ENCODE measurements around the gene C1D.

C1D gene

GRCh38 chr2:68062680-68063387 is at the start of gene C1D:
Gene C1D (minus strand): TSS chr2:68063004. CDS start chr2:68047310, 15,694 bp downstream.
- peak within 1 kb of the TSS; percentile 91 for H3K4me3 ChIP-seq (replicated peaks; ENCODE audit: low read depth, low read length)
- H3K27me3 ChIP-seq (replicated peaks; ENCODE audit: control insufficient read depth, insufficient read depth, low read length), result no peaks in the 10 kb centered on the region
- DNase-seq (ENCODE audit: extremely low read depth, insufficient read length), result peak; percentile 92
- no peaks in the 10 kb centered on the region for H3K36me3 ChIP-seq (ENCODE audit: control insufficient read depth, insufficient read depth, low read length)
- no peak for TF ChIP-seq CTCF (IDR thresholded peaks at IDR 0.05; ENCODE audit: insufficient read depth, low read length, poor library complexity, severe bottlenecking)

GRCh38 chr2:68110102-68110501 is 47.3 kb upstream of the C1D start:
- no peaks in the 10 kb centered on the region for H3K27me3 ChIP-seq (replicated peaks; ENCODE audit: control insufficient read depth, insufficient read depth, low read length)
- peak; percentile 20 for TF ChIP-seq CTCF (IDR thresholded peaks at IDR 0.05; ENCODE audit: insufficient read depth, low read length, poor library complexity, severe bottlenecking)
- H3K4me3 ChIP-seq (replicated peaks; ENCODE audit: low read depth, low read length), result no peak overlapping the region
- no peak for DNase-seq (ENCODE audit: extremely low read depth, insufficient read length)
- no peaks in the 10 kb centered on the region for H3K36me3 ChIP-seq (ENCODE audit: control insufficient read depth, insufficient read depth, low read length)

GRCh38 chr2:68108120-68108519 is 45.3 kb upstream of the C1D start:
- Histone ChIP-seq H3K4me3 (replicated peaks; ENCODE audit: low read depth, low read length) (no peak overlapping the region), H3K27me3 (replicated peaks; ENCODE audit: control insufficient read depth, insufficient read depth, low read length) (no peaks in the 10 kb centered on the region), H3K36me3 (ENCODE audit: control insufficient read depth, insufficient read depth, low read length) (no peaks in the 10 kb centered on the region)
- no peak for DNase-seq (ENCODE audit: extremely low read depth, insufficient read length)
- TF ChIP-seq CTCF (IDR thresholded peaks at IDR 0.05; ENCODE audit: insufficient read depth, low read length, poor library complexity, severe bottlenecking), result no peak

GRCh38 chr2:68107475-68107874 is 44.7 kb upstream of the C1D start:
- Histone ChIP-seq H3K4me3 (replicated peaks; ENCODE audit: low read depth, low read length) (no peak overlapping the region), H3K27me3 (replicated peaks; ENCODE audit: control insufficient read depth, insufficient read depth, low read length) (no peaks in the 10 kb centered on the region), H3K36me3 (ENCODE audit: control insufficient read depth, insufficient read depth, low read length) (no peaks in the 10 kb centered on the region)
- TF ChIP-seq CTCF (IDR thresholded peaks at IDR 0.05; ENCODE audit: insufficient read depth, low read length, poor library complexity, severe bottlenecking), result no peak
- DNase-seq (ENCODE audit: extremely low read depth, insufficient read length), result no peak

- no peaks in the 10 kb centered on the region for H3K27me3 ChIP-seq (replicated peaks; ENCODE audit: control insufficient read depth, insufficient read depth, low read length)
- no peak for DNase-seq (ENCODE audit: extremely low read depth, insufficient read length)
- no peaks in the 10 kb centered on the region for H3K36me3 ChIP-seq (ENCODE audit: control insufficient read depth, insufficient read depth, low read length)
- TF ChIP-seq CTCF (IDR thresholded peaks at IDR 0.05; ENCODE audit: insufficient read depth, low read length, poor library complexity, severe bottlenecking), result no peak
- H3K4me3 ChIP-seq (replicated peaks; ENCODE audit: low read depth, low read length), result no peak overlapping the region
These were observed 41.5 kb upstream of the C1D start for GRCh38 chr2:68104111-68104835.

All from GM06990 (cell line).